ENCODE results near the gene INTS1.

INTS1 gene

GRCh38 chr7:1503816-1504775 is at the start of gene INTS1:
INTS1 (minus strand) TSS chr7:1504389; CDS start chr7:1503960, 429 bp downstream.
- peak; percentile 84 for DNase-seq (ENCODE audit: low read depth)

- DNase-seq (ENCODE audit: low read depth): no peak
Measured at GRCh38 chr7:1553512-1554210, 49.5 kb upstream of the INTS1 start.

GRCh38 chr7:1552200-1552599 is 48.0 kb upstream of the INTS1 start:
- no peak for DNase-seq (ENCODE audit: low read depth)

- no peak for DNase-seq (ENCODE audit: low read depth)
Measured at GRCh38 chr7:1550846-1551155, 46.6 kb upstream of the INTS1 start.

GRCh38 chr7:1550005-1550845 is 46.0 kb upstream of the INTS1 start:
- DNase-seq (ENCODE audit: low read depth): no peak

GRCh38 chr7:1549357-1550004 is 45.3 kb upstream of the INTS1 start:
- DNase-seq (ENCODE audit: low read depth): no peak

- no peak for DNase-seq (ENCODE audit: low read depth)
Measured at GRCh38 chr7:1548944-1549343, 44.8 kb upstream of the INTS1 start.

- DNase-seq (ENCODE audit: low read depth): no peak
Measured at GRCh38 chr7:1548438-1548831, 44.2 kb upstream of the INTS1 start.

GRCh38 chr7:1547777-1548437 is 43.7 kb upstream of the INTS1 start:
- DNase-seq (ENCODE audit: low read depth): no peak

GRCh38 chr7:1546909-1547776 is 43.0 kb upstream of the INTS1 start:
- no peak for DNase-seq (ENCODE audit: low read depth)

- no peak for DNase-seq (ENCODE audit: low read depth)
Measured at GRCh38 chr7:1546274-1546908, 42.2 kb upstream of the INTS1 start.

GRCh38 chr7:1545417-1546246 is 41.4 kb upstream of the INTS1 start:
- DNase-seq (ENCODE audit: low read depth): no peak

GRCh38 chr7:1544896-1545416 is 40.8 kb upstream of the INTS1 start:
- DNase-seq (ENCODE audit: low read depth): no peak

- DNase-seq (ENCODE audit: low read depth): no peak
Measured at GRCh38 chr7:1544178-1544895, 40.1 kb upstream of the INTS1 start.

- no peak for DNase-seq (ENCODE audit: low read depth)
Measured at GRCh38 chr7:1543826-1544177, 39.6 kb upstream of the INTS1 start.

GRCh38 chr7:1542841-1543747 is 38.9 kb upstream of the INTS1 start:
- DNase-seq (ENCODE audit: low read depth): no peak

GRCh38 chr7:1542329-1542728 is 38.1 kb upstream of the INTS1 start:
- DNase-seq (ENCODE audit: low read depth): no peak
